GM19397 (cell line): ENCODE measurements around the gene HDX.
"Not testable (repeated sequence)": the region's sequence is repeated elsewhere in the genome, so short reads cannot be mapped to it uniquely, and the experiment has no call there.

ENCODE experiments used
- ATAC-seq: cut with Tn5 transposase; IDR thresholded peaks from one replicate; pipeline ENCODE4 v1.9.1; 2021; ENCODE audit warnings: mild to moderate bottlenecking, moderate library complexity; ENCODE audit not compliant: unreplicated experiment

Gene HDX, protein sequence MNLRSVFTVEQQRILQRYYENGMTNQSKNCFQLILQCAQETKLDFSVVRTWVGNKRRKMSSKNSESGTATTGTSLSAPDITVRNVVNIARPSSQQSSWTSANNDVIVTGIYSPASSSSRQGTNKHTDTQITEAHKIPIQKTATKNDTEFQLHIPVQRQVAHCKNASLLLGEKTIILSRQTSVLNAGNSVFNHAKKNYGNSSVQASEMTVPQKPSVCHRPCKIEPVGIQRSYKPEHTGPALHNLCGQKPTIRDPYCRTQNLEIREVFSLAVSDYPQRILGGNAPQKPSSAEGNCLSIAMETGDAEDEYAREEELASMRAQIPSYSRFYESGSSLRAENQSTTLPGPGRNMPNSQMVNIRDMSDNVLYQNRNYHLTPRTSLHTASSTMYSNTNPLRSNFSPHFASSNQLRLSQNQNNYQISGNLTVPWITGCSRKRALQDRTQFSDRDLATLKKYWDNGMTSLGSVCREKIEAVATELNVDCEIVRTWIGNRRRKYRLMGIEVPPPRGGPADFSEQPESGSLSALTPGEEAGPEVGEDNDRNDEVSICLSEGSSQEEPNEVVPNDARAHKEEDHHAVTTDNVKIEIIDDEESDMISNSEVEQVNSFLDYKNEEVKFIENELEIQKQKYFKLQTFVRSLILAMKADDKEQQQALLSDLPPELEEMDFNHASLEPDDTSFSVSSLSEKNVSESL

DNA sequence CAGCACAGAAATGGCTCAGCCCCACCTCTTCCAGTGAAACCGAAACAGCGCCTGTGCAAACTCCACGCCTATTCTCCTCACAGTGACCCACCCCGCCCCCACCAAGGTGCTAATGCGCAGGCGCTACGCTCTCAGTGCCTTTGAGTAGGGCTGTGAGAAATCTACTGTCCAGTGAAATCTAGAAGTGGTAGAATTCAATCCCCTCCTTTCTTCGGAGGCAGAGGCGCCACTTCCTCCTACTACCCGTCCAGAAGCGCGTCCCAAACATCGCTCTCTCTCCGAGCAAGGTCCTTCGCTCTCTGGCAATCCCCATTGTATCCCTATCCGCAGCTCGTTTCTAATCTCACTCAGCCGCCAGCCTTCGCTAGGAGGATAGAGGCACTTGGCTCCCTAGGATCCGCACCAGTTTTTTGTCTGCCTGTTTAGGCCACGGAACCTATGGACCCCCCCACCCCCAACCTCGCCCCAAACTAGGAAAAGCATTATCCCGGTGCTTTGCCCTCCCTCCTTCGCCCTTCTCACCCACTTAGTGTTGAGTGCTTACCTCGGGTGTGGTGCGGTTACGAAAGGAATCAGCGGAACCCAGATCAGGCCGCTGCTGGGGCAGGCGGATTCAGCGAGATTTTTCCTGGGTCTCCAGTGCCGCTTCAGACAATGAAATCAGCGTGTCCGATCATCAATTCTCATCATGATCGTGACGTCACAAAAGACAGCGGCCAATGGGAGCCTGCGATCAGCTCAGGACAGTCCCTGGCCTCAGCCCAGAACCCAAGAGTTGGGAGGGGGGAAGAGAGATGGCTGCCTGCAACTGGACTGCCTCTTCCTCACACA is at the start of gene HDX:
HDX (minus strand) TSS at position 656 of the 831 bp plus-strand sequence. CDS start 27,056 bp downstream, outside the sequence.
- ATAC-seq = peak; percentile 96

DNA sequence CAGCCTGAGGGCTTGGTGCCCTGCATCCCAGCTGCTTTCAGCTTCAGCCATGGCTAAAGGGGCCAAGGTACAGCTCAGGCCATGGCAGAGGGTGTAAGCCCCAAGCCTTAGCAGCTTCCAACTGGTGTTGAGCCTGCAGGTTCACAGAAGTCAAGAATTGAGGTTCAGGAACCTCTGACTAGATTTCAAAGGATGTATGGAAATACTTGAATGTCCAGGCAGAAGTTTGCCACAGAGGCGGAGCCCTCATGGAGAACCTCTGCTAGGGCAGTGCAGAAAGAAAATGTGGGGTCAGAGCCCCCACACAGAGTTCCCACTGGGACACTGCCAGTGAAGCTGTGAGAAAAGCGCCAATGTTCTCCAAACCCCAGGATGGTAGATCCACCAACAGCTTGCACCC is 39.1 kb upstream of the HDX start:
- not testable (repeated sequence) for ATAC-seq

DNA sequence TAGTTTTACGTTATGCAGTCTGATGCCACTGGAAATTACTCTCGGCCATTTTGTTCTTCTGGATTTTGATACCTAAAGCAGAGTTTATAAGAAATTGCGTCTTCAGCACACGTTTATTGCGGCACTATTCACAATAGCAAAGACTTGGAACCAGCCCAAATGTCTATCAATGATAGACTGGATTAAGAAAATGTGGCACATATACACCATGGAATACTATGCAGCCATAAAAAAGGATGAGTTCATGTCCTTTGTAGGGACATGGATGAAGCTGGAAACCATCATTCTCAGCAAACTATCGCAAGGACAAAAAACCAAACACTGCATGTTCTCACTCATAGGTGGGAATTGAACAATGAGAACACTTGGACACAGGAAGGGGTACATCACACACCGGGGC is 35.4 kb upstream of the HDX start:
- not testable (repeated sequence) for ATAC-seq

DNA sequence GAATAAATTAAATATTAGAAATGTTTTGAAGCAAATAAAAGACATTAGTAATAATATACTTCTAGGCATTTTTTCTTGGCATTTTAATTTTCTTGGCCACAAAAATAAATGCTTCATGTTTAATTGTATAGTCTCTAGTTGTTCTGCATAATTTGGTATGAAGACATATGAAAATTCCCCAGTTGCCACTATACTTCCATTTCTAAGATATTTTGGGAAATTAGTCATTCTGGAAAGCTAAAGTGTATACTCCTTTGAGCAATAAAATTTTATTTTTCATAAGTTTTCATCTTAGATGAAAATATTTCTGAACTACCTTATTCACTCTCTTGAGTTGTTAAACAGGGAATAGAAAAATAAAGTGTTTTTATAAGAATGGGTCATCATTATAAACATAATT is 13.8 kb downstream of the HDX start:
- no peak for ATAC-seq

DNA sequence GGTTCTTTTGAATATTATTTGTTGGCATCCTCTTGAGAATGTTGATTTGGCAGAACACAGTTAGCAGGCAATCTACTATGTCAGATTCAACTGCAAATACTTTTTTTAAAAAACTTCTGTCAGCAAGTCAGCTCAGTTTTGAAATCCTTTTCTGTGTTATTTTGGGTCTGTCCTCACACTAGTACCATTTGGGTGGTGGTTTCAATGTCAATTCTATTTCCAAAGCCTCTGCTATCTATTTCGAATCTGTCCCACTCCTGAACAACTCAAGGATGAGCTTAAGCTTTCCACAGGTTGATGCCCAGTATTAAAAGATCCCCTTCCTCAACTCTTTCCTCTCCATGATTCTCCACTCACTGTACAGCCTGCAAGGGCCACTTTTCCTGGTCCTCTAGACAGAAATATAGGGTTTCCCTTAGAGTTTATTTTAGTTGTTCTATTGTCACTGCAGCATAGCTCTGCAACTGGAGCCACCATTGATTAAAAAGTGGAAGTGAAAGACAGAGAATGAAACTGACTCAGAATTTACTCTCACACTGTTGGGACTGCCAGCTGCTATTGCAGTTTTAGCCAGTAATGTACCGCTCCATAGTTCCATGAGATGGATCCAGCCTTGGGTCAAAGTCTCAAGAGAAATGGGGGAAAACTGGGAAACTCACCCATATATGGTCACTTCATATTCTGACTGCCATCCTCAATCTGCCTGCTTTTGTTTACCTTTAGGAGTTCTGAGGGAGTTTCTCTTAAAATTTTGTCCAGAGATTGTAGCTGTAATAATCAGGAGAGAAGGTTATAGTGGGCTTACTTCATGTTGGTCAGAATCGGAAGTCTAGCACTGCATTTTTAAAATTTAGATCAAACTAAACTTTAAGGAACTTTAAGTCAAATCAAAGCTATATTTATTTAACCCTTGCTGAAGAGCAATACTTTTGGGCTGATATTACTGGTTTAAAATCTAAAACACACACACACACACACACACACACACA is 14.6 kb downstream of the HDX start:
- peak; percentile 99 for ATAC-seq

DNA sequence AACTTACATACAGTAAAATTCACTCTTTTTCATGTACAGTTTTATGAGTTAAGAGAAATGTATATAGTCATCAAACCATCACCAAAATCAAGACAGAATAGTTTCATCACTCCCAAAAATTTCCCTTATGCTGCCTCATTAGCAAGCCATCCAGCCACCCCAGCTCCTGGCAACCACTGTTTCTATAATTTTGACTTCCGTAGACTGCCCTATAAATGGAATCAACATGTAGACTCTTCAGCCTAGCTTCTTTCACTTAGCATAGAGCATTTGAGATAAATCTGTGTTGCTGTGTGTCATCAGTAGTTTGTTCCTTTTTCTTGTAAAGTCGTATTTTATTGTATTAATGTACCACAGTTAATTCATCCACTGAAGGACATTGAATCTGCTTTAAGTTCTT is 23.2 kb downstream of the HDX start:
- ATAC-seq = no peak

DNA sequence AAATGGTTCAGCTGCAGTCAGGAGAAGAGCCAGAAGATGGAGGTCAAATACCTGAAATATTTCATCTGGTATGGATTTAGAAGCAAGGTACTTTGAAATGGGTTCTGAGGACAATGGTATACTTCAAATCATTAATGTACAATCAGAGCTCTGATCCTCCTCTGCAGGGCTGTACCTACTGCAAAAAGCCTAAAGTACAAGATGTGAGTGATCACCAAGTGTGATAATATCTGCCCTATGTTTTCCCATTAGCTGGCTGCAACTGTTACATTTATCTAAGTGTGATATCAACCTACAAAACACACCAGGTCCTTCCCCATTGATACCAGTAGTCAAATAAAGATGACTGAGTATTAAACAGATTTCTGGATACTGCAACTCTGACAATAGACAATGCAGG is 25.1 kb downstream of the HDX start:
- no peak for ATAC-seq

DNA sequence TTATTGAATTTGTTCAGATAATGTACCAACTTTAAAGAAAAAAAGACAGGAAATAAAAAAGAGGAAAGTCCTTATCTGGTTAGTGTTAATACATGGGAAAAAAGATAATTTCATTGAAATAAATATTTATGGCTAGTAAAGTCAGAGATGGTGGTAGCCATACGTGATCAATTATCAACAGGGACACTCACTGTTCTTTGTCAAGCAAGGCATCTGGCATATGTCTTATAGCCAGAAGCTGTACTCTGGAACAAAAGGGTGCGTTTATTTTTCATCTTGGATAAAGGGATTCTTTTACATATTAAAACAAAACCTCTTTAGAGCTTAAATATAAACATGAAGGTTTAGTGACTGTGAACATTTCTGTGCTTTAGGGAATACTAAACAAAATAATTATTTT is 26.7 kb downstream of the HDX start:
- ATAC-seq = no peak

DNA sequence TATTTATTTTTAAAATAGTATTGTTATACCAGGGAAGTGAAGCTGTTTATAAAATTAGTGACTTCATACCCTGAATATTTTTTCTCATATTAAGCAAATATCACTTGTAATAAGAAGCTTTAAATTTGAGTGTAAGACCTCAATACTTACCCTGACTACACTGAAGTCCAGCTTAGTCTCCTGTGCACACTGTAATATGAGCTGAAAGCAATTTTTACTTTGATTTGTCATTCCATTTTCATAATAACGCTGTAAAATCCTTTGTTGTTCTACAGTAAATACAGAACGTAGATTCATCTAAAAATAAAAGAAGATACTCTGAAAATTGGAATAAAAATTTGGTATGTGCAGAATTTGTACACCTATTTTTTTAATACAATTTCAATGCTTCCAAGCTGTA is 27.2 kb downstream of the HDX start:
- ATAC-seq = no peak

DNA sequence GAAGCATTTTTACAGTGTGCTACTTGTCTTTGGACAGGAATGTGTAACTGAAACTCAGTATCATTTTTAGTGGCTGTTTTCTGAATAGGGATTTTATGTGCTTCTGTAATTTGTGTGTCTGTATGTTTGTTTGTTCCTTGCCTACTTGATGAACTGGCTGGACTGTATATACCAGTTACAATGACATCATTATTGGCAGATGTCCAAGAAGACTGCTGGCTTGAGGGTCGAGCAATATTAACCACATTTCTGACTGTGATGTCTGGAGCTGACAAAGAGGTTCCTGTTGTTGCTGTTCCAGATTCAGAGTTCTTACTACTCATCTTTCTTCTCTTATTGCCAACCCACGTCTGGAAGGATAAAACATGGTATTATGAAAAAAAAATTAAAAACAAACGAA is 33.0 kb downstream of the HDX start:
- ATAC-seq = no peak

DNA sequence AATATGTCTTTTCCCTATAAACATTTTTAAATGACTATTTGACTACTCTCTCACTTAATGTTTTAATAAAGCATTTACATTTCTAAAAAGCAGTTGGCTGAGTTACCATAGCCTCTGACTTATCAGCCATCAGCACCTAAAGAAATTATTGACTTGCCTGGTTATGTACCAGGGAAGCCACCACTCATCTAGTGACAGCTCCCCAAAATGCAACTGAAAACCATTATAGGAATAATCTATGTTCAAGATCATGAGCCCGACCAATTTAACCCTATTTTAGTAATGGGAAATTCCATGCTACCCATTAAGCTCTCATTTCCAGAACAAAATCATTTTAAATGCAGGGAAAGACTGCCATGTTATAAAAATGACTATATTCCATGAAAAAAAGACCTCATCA is 34.4 kb downstream of the HDX start:
- ATAC-seq = no peak

DNA sequence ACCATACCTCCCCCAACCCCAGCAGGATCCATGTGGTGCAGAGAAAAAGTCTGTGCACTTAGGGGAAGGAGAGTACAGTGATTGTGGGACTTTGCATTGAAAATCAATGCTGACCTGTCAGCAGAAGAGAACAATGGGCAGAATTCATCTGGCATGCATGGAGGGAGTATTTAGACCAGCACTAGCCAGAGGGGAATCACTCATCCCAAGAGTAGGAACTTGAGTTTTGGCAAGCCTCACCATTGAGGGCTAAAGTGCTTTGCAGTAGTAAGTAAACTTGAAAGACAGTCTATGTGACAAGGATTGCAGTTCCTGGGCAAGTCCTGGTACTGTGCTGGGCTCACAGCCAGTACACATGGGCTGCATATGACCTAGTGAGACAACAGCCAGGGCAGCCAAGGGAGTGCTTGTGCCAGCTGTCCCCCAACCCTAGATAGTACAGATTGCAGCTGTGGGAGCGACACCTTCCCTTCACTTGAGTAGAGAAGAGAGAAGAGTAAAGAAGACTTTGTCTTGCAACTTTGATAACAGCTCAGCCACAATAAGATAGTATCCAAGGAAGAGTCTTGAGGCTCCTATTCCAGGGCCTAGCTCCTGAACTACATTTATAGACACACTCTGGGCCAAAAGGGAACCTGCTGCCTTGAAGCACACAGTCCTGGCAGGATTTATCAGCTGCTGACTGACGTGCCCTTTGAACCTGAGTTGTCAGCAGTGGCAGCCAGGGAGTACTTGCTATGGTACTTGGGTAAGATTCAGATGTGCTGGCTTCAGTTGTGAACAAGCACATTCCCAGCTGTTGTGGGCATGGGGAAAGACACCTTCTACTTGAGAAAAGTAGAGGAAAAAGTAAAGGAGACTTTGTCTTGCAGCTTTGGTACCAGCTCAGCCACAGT is 48.7 kb downstream of the HDX start:
- ATAC-seq = no peak

DNA sequence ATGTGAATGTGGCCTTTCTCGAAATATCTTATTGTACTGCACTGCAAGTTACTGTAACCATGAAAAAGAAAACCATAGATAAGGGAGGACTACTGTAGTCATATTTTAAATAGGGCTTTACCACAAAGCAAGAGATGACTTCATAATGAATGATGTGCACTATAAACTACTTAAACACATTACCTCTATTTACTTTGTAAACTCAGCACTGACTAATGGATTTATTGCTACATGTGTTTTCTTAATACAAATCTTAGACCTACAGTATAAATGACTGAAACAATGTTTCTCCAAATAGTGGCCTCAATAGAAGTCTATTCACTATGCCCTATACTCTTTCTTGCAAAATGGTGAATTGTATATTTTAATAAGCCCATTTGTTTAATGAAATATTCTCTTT is 61.1 kb downstream of the HDX start:
- ATAC-seq = no peak

DNA sequence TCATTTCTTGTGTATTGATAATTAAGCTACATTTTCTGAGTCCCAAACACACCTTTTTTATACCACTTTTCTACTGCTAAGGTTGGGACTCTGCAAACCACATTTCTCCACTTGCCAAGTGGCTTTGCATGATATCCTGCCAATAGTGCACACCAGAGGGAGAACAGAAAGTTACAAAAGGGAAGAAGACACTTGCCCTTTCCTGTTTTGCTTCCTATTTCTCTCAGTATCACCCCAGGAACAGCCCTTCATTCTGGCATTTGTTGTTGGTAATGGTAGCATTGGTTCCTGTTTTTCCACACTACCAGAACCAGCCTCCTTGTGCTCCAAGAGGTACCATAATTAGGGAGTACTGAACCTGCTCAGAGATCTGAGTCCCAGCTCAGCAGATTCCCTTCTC is 87.1 kb downstream of the HDX start:
- no peak for ATAC-seq

DNA sequence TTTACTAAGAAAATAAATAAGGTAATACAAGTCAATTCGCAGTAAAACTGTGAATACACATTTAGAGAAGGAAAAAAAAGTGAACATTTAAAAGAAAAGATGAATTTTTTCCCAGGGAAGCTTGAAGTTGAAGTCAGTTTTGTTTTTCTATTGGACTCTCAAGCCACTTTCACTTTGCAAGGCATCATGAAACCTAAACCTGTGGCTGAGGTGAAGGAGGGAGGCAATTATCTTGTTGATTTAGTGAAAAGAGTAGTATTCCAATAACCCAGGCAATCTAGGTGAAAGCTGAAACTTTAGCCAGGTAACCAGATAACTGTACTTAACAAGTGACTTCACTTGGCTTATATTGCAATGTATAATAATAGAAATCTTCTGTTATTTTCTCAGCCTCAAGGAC is 138.6 kb downstream of the HDX start:
- no peak for ATAC-seq

DNA sequence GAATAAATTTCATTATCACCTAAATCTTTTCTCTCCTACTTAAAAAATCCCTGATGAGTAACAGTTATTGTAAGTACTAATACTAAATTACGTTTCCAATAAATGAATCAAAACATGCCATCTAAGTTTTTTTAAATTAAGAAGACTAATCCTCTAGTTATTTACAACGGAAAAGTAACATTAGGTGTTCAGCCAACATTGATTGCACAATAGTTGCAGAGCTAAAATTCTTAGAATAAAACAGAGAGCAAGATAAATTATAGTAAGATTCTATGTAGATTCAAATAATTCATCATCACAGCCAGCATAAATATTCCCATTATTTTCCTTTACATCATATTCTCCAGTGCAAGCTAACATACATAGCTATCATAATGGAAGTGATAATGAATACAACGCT is 139.2 kb downstream of the HDX start:
- ATAC-seq = no peak

DNA sequence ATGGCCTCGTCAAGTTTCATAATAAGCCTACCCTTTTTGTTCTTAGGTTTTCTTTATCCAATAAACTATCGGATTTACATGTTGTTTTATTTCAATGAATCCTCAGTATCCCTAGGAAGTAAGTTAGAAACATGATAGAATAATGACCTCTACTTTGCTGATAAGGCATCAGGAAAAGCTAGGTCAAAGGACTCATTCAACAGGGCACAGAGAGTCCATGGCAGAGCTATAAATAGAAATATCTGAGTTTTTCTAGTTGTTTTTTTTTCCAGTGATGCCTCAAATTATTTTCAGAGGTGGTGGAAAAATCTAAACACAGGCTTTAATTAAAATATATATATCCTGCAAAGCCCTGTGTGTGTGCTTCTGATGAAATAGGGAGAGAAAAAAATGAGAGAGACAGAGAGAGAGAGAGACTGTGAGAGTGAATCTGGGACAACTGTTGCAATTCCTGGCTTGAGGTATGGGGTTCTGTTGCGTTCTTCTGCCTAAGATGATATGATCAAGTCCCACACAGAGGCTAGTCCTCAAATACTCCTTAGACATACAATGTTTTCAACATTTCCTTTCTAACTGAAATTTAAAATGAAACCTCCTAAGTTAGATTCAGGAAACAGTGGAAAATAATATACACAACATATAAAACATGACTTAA is 139.9 kb downstream of the HDX start:
- ATAC-seq = no peak

DNA sequence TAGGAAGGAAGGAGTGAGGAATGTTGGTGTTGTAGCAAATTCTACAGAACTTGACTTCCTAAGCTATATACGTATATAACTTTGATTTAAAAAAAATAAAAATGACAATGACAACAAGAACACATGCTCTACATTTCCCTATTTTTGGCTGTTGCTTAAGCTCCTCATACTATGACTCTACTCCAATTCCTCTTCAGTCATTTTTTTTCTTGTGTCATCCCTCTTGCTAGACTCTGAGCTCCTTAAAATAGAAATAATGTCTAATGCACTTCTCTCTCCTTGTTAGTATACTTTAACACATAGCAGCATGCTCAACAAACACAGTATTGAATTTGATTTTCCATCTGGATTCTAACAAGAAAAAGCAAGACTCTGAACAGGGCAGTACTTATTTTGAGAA is 144.0 kb downstream of the HDX start:
- ATAC-seq = no peak

DNA sequence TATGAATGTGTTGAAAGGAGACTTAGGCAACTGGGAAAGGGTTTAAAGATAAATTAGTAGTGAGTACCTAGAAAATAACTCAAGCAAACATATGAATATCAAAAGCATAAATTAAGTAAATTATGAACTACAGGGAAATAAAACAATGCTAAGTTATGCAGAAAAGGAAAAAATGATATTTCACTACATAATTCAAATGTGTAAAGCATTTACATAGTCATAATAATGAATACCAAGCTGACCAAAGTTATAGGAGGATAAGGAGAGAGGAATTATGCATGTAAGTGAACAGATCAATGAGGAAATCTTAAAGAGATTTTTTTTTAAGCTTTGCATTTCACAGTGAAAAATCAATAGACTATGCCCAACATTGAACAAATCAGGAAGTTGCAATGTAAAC is 145.0 kb downstream of the HDX start:
- no peak for ATAC-seq
